Activated CD4-positive, alpha-beta T cell treated with anti-CD3 and anti-CD28 coated beads, Interleukin-2, amount 50 U/mL, for 48 hours (primary cell): ENCODE data around the gene NDUFS7.

Source experiments
- DNase-seq, 2 experiments: peaks; one replicate each; pipeline ENCODE4 v3.0.0-alpha.2; 2020

NDUFS7 gene

GRCh38 chr19:1383312-1384084, at the start of gene NDUFS7:
Gene NDUFS7, plus strand, starts transcription at chr19:1383907. Its CDS starts 20 bp downstream, at chr19:1383927.
- DNase-seq, result peak; percentile 91 to 94

- no peak for DNase-seq
Measured at GRCh38 chr19:1336079-1336684, 47.5 kb upstream of the NDUFS7 start.

DNA sequence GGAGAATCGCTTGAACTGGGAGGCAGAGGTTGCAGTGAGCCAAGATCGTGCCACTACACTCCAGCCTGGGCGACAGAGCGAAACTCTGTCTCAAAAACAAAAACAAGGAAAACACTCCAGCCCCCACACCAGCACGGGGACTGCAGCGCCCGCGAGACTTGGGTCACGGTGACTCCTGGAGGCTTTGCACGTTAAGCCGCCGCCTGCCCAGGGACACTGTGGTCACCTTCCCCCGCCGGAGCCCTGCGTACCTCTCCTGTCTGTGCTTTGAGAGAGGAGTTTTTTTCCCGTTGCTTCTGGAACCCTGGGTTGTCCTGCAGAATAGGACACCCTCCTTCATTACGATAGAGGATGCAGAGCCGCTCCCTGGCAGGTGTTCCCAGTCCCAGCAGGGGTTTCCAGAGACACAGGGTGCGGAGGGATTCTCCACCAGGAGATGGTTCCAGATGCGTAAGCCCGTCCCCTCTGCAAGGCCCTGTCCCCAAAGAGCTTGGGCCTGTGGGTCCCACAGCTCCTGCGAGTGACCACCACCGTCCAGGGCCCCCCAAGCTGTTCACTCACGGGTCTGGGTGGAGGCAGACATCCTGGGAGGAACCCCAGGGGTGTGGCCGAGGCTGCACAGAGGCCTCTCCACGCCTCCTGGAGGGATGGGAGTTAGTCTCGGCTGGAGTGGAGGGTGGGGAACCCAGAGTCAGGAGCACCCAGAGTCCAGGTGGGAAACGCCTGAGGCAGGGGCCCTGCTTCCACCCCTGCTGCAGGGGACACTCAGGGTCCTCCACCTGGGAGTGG, 42.8 kb upstream of the NDUFS7 start:
- no peak for DNase-seq

DNA sequence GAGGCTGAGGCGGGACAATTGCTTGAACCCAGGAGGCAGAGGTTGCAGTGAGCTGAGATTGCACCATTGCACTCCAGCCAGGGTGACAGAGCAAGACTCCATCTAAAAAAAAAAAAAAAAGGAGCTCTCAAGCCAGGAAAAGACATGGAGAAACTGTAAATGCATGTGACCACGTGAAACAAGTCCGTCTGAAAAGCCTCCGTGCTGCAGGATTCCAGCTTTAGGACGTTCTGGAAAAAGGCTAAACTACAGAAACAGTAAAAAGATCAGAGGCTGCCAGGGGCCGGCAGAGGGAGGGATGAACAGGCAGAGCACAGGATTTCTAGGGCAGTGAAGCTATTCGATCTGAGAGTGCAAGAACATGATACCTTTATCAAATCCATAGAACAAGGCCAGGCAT, 40.7 kb upstream of the NDUFS7 start:
- DNase-seq, result no peak

GRCh38 chr19:1349211-1349610, 34.5 kb upstream of the NDUFS7 start:
- DNase-seq, result no peak

GRCh38 chr19:1350867-1351266, 32.8 kb upstream of the NDUFS7 start:
- no peak for DNase-seq

- no peak for DNase-seq
Measured at GRCh38 chr19:1351381-1351851, 32.3 kb upstream of the NDUFS7 start.

DNA sequence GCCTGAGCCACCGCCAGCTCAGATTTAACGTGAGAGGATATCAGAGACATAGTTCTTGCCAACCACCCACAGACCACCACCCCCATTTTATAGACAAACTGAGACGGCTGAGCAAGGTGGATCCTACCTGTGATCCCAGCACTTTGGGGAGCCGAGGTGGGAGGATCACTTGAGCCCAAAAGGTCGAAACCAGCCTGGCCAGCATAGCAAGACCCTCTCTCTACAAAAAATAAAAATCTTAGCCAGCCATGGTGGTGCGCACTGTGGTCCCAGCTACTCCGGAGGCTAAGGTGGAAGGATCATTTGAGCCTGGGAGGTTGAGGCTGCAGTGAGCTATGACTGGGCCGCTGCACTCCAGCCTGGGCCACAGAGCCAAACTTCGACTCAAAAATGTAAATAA, 30.6 kb upstream of the NDUFS7 start:
- DNase-seq, result no peak

DNA sequence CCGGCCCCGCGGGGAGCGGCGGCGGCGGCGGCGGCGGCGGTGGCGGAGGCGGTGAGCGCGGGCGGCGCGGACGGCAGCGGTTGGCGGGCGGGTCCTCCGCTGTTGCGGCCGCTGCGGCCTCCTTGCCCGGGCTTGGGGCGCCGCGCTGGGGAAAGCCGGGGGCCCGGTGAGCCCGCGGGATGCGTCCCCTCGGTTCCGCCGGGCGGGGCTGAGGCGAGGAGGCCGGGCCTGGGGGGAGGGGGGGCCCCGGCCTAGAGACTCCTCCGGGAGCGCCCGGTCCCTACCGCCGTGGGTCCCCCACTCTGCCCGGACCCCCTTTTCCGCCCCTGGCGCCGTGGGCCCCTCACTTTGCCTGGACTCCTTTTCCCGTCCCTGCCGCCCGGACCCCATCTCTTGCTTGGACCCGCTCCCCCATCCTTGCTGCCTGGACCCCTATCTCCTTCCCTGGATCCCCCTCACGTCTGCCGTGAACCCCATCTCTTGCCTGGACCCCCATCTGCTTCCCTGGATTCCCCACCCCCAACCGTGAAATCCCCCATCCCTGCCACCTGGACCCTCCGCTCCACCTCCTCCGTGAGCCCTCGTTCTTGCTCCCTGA, 28.6 kb upstream of the NDUFS7 start:
- DNase-seq, result no peak

GRCh38 chr19:1355568-1356507, 27.9 kb upstream of the NDUFS7 start:
- DNase-seq, result peak; percentile 13 to 20

GRCh38 chr19:1356508-1356865, 27.2 kb upstream of the NDUFS7 start:
- DNase-seq, result no peak

GRCh38 chr19:1357531-1358109, 26.1 kb upstream of the NDUFS7 start:
- DNase-seq, result no peak

DNA sequence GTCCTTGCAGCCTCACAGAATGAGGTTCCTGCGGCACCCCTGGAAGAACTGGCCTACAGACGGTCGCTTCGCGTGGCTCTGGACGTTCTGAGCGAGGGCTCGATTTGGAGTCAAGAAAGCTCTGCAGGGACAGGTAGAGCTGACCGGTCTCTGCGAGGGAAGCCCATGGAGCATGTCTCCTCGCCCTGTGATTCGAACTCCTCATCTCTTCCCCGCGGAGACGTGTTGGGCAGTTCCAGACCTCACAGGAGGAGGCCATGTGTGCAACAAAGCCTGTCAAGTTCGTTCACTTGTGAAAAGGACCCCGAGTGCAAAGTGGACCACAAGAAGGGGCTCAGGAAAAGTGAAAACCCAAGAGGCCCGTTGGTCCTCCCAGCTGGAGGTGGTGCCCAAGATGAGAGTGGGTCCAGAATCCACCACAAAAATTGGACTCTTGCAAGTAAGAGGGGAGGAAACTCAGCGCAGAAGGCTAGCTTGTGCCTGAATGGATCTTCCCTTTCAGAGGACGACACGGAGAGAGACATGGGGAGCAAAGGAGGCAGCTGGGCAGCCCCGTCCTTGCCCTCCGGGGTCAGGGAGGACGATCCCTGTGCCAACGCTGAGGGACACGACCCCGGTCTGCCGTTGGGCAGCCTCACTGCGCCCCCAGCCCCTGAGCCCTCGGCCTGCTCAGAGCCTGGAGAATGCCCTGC, 23.4 kb upstream of the NDUFS7 start:
- no peak for DNase-seq

GRCh38 chr19:1360818-1361461, 22.8 kb upstream of the NDUFS7 start:
- DNase-seq, result no peak

GRCh38 chr19:1361601-1362386, 21.9 kb upstream of the NDUFS7 start:
- DNase-seq, result no peak

DNA sequence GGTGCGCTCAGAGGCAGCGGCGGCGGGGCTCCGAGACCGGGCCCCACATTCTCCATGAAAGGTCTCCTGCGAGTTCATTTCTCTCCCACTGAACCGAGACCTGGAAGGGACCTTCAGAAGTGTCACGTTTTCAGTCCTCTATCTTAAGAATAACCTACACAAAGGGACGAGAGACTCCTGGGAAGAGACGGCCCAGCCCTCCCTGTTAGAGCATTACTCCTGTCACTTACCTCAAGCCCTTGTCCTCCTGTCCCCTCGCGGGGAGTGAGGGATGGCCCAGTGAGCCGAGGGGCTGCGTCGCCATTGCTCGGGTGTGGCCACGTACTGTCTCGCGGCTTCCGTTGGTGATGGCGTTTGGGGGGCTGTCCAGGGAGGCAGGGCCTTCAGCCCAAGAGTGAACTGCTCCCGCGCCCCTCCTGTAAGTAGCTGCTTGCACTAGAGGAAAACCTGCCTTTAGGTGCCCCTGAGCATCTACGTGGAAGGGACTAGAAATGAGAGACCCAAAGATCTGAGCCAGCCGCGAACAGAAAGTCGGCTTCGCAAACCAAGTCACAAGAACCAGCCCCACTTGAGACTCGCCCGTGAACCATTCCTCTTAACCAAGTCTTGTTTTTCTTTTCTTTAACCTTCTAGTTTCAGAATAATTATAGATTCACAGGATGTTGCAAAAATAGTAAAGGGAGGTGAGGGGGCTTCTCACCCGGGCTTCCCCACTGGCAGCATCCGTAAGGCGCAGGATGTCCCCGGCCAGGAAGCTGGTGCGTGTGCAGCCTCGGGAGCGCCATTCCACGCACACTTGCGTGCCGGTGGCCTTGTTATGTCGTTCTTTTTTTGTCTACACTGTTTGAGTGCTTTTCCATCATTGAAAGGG, 21.1 kb upstream of the NDUFS7 start:
- DNase-seq, result no peak

GRCh38 chr19:1363599-1363998, 20.1 kb upstream of the NDUFS7 start:
- no peak for DNase-seq

- DNase-seq, result no peak
Measured at GRCh38 chr19:1364070-1364704, 19.5 kb upstream of the NDUFS7 start.
